Activated effector memory CD4-positive, alpha-beta T cell treated with anti-CD3 and anti-CD28 coated beads, Interleukin-2, amount 50 U/mL, for 16 hours (primary cell): ENCODE data around the gene ADAM23.

Source experiments
- DNase-seq: peaks from one replicate; pipeline ENCODE4 v3.0.0-alpha.2; 2020

ADAM23 gene

DNA sequence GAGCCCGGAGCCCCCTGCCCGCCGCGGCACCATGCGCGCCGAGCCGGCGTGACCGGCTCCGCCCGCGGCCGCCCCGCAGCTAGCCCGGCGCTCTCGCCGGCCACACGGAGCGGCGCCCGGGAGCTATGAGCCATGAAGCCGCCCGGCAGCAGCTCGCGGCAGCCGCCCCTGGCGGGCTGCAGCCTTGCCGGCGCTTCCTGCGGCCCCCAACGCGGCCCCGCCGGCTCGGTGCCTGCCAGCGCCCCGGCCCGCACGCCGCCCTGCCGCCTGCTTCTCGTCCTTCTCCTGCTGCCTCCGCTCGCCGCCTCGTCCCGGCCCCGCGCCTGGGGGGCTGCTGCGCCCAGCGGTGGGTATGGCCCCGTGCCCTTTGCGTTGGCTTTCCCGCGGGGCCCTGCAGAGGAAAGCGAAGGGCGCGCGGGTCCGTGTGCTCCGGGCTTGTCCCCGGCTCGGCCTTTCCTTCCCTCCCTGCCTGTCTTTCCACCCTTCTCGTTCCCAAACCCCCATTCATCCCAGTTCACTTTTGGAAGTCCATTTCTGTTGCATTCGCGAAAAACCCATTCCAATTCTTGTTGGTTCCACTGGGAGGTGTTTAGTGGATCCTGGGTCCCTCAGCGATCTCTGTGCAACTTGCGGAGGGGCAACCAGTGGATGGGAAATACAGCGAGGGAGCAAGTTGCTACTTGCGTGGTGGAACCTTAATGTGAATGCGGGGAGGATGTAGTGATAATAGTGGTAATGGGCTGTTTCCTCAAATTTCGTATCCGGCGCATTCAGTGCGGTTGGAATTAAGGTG is 599 bp downstream of the ADAM23 start:
- peak; percentile 63 for DNase-seq

DNA sequence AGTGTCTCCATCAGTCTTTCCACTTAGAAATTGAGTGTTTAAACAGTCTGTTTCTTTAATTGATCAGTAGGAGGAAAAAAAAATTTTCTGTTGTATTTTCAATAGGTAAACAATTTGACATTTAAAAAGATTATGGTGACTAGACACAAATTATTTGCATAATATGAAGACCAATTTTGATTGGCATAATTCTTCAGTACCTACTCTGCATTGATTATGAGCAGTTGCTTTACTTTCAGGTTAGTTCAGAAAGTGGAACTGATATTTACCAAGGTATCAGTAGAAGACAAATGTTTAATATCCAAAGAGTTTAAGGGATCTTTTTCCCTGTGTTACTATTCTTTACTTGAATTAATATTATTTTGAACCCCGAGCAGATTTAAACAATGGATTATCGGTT is 2.6 kb downstream of the ADAM23 start:
- no peak for DNase-seq

DNA sequence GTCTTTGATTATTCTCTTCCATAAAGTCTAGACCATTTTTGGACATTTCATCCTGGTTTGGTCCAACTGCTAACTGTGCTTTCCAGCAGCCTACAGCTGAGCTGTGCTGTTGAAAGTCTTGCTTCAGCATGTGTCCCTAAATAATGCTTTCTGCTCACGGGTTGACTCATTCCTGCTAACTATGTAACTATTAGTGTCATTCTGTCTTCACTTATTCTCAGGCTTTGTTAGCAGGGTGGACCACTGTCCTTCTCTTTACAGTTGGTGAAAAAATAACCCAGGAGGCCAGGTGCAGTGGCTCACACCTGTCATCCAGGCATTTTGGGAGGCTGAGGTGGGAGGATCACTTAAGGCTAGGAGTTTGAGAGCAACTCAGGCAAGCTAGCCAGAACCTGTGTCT is 8.9 kb downstream of the ADAM23 start:
- DNase-seq: no peak

DNA sequence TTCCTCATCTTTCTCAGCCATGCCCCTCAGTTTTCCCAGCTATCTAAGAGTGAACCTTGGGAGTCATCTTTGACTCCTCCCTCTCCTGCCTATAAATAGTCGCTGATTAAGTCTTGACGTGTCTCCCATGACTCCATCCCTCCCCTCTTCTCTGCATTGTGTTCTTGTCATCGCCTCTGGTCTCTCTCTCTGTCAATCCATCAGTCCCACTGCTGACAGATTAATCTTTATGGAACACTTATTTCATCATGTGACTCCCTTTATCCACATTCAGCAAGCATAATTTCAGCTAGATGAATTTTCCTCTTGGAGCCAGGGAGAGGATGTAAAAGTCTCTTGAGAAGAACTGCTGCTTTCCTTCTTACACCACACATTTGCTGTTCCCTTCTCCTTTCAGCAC is 9.4 kb downstream of the ADAM23 start:
- no peak for DNase-seq

DNA sequence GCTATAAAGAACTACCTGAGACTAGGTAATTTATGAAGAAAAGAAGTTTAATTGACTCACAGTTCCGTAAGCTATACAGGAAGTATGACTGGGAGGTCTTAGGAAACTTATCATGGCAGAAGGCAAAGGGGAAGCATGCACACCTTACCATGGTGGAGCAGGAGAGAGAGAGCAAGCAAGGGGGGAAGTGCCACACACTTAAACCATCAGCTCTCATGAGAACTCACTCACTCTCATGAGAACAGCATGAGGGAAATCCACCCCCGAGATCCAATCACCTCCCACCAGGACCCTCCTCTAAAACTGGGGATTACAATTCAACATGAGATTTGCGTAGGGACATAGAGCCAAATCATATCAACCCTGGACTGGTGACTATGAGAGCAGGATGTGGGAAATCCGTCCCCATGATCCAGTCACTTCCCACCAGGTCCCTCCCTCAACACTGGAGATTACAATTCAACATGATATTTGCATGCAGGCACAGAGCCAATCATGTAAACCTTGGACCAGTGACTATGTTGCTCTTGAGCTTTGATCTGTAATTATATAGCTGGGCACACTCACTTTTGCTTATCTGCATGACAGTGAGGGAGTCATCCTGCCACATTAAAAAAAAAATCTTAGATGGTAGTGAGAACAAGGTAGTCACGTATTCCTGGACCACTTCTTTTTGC is 12.9 kb downstream of the ADAM23 start:
- no peak for DNase-seq

DNA sequence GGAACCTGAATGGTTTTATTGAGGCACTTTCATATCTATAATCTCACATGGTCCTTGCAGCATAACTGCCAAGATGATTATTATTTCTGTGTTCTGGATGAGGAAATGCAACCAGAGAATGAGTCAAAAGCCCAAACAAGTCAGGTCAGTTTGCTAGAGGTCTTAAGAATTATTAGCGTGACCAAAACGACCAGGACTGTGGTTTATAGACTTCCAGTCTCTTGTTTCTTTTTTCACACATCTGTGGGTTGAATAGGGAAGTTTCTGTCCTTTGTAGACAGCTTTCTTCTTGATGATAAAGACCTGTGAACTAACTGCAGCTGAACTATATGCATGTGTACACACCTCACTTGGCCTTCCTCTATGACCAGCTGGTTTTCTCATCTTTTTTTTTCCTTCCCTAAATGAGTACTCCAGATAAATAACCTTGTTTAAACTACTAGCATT is 13.9 kb downstream of the ADAM23 start:
- no peak for DNase-seq

DNA sequence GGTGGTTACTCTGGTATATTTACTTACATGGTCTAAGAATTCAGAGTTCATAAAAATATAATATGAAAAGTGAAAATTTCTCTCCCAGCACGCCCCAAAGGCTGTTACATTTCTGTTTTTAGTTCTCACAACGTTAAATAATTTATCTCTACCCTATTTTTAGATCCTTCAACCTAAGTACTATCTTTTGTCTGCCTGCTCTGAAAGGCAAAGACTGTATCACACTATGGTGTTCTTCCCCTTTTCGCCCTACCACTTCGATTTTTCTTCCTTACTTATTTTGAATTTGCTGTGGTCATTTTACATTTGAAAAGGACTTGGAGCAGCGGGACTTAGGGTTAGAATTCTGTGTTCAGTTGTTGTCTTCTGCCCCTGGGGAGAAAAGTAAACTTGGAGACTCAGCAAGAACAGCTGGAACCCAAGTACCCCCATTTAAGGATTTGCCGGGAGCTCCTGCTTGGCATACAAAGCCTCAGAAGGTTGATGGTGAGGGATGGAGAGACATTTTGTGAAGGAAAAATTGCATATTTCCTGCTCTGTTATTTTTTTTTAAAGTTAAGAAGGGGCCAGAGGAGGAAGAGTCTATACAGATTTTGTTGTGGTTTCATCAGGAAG is 19.0 kb downstream of the ADAM23 start:
- DNase-seq: no peak

DNA sequence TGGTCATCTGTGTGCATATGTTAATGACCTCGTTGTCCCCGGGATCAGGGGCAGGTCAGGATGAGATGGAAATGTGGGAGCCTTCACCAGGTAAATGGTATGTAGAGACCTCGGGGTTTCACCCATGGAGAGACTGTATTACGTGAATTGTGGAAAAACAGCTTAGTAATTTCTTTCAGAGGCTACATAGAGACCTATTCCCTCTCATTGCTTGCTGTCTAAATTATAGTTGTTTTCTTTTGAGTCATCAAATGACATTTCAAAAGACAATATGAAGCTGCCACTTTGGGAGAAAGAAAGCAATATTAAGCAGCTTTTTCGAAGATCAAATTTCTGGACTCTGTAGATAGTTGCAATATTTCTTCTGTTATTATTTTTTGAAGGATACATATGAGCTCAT is 20.4 kb downstream of the ADAM23 start:
- DNase-seq: no peak

DNA sequence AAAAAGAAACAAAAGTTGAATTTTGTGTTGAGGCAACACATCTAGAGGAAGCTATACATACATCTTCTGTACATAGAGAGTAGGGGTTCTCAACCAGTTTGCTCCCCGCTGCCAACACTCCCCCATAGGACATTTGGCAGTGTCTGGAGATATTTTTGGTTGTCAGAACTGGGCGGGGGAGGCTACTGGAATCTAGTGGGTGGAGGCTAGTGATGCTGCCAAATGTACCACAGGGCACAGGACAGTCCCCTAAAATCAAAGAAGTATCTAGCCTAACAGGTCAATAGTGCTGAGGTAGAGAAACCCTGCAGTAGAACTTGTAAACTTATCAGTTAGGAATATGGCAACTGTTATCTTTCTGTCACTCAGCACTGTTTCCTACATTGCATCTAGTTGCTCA is 21.3 kb downstream of the ADAM23 start:
- no peak for DNase-seq

DNA sequence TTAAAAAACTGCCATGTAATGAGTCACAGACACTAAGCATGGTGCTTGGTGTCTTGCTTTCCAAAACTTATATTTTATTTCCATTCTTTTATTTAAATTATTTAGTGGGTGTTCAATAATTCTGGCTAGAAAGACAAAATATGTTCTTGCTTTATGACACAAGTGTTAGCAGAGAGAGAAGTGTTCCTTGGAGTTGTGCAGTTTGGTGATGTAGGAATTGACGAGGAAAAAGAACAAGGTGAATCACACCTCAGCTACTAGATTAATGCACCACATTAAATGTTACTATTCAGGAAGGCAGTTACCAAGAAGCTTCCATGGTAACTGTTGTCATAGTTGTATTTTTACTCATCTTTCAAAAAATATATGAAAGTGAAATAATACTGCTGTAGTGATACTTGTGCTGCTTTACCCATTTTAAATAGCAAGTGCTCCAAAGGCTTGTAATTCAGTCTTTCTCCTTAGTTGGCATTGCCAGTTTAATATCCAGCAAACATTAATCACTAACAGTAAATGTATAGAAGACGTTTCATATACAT is 28.3 kb downstream of the ADAM23 start:
- DNase-seq: no peak

DNA sequence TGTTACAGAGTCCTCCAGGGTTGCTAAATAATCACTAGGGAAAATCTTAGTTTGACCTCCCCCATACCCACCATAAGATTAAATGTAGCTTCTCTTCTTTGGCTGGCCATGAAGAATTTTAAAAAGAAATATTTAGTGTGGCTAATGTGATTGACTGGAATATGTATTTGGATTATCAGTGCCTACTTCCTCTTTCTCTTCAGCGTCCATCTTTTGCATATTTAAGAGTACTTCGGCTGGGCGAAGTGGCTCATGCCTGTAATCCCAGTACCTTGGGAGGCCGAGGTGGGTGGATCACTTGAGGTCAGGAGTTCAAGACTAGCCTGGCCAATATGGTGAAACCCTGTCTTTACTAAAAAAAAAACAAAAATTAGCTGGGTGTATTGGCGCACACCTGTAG is 28.8 kb downstream of the ADAM23 start:
- no peak for DNase-seq

DNA sequence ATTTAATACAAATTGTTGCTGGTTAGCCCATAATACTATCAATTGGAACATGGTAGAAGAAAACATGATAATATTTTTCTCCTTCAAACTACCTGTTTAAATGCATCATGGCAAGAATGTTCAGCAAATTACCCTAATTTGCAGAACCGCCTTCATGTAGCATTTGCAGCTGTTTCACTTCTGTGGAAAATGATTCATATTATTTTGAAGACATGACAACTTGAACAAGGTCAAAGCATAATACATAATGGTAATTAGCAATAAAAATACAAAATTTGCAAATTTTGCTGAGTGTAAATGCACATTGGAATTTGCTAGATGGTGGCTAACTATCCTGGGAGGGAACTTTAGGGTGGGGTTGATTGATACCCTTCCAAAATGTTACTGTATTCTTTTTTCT is 30.8 kb downstream of the ADAM23 start:
- no peak for DNase-seq

DNA sequence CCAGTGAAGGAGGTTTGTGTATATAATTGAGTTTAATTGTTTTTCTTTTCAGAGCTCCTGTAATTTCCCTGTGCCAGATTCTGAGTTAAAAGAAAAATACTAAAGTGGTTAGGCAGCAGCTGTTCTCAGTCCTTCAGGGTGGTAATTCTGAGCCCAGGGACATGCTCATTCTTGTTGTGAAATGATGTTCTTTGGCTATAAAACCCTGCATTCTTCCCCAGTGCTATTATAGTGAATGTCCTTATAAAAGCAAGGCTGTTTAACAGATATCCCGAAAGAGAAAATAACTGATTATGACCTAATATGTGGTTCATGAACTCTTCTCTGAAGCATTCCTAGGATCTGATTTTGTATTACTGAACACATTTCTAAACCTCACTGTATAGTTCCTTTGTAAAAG is 34.0 kb downstream of the ADAM23 start:
- no peak for DNase-seq

DNA sequence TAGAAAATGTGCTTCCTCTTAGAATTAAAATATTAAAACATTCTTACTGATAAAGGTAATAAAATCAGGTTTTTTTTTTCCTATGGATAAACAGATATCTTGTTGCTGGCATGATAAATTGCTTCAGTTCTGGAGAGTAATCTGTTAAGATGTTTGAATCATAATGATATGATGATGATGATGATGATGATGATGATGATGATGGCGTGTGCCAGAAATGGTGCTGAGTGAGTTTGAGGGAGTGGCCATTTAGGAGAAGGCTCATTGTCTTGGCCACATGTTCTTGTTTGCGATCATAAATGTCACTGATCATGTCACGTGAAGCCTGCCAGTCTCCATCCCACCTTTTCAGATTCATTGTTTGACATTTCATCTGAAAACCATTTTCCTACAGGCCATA is 35.0 kb downstream of the ADAM23 start:
- no peak for DNase-seq

DNA sequence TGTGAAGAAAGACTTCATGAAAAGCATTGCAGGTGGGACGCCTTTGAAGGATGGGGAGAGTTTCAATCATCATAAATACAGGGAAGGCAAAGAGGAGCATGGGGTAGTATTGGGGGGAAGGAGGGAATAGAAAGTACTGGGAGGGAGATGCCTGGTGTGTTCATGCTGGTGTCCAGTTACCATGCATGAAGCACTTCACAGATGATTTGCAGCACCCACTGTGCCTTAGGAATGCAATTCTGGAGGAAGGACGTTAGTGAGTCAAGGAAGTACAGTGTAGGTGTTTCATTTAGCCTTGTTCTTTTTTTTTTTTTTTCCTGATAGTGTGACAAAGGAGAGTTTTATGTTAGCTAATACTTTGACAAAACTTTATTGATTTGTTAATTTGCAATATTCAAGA is 36.8 kb downstream of the ADAM23 start:
- DNase-seq: no peak

DNA sequence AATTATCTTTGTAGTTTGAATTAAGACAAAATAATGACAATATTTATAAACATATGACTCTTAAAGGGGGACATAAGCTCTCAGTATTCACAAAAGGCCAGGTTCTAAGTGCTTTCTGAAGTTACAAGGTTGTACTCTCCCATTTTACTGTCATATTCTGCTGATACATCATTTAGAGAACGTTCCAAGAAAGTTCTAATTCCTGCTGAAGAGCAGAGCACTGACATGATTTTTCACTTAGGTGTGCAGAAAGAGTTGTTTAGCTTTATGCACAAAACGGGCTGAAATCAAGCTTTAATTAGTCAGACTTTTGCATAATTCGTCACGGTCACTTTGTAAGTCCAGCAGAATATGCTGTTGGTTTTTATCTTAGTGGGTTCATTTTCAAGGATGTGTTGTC is 37.3 kb downstream of the ADAM23 start:
- DNase-seq: no peak

DNA sequence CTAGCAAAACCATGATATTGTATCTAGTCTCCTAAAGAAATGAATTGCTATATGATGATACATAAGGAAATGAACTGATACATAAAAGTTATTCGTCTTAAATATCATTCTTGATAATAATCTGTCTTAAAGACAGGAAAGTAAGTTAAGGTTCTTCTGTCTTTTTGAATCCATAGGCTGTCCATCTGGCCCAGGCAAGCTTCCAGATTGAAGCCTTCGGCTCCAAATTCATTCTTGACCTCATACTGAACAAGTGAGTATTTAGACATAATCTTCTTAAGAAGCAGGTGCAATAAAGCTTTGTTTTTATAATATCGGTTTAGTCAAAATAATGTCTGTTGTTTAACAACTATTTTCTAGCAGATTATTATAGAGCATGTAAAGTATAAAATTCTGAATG is 37.7 kb downstream of the ADAM23 start:
- DNase-seq: no peak

DNA sequence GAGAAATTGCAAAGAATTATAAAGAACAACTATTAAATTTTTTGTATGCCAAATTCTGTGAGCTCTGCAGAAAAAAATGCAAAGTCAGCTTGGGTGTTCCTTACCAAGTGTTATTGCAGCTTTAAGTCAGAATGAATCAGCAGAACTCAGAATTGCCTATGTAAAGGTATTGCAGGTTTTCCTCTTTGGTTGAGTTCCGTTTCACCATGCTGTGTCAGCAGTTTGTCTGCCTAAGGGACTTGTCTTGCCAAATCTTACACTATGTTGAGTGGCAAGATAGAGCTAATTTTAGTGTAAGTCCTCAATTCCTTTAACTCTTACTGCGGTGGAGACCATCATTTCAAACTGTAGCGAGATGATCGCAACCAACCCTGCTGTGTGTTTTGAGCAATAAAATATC is 38.8 kb downstream of the ADAM23 start:
- DNase-seq: no peak

DNA sequence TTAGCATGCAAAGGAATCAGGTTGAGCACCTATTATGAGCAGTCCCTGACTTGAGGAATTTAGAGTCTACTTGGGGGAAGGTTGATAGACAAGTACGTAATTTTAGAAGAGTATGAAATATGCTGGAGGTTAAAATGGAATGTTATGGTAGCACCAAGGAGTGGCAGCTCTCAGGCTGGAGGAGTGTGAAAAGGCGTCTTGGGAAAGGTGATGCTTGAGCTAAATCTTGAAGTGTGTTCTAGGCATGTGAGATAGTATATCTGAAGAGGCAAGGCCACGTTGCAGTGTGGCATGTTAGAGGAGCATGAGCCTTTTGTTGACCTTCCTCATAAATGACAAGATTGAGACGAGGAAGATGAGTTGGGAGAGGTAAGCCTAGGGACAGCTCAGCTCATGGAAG is 39.3 kb downstream of the ADAM23 start:
- DNase-seq: no peak

DNA sequence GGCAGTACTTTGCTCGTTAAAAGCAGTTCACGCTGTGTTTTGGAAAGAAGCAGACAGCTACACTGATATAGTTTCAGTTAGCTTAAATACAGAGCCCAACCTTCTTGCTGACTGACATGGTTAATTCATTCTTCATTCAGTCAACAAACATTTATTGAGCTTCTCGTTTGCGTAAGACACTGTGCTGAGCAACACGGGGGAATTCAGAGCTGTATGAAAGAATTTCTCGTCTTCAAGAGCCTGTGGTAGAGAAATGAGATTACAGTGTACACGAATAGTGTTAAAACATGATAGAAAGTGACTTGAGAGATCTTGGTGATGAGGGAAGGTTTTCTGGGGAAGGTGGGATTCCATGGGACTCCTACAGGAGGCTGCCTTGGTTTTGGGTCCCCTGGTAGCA is 44.7 kb downstream of the ADAM23 start:
- DNase-seq: no peak

DNA sequence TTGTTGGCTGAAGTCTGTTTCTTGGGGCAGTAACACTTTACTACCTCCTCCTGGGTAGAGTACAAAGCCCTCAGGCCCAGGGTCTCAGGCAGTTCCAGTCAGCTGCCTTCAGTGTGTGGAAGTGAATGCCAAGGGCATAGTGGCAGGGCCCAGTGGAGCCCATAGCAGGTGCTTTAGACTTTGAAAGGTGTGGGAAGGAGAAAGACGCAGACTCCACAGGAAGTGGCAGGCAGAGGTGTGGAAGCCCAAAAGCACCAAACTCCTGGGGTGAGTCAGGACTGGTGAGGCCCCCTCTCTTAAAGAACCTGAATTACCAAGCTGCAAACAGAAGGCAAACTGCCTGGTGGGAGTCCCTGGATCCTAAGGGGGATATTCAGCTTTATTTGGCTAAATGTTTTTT is 45.3 kb downstream of the ADAM23 start:
- DNase-seq: no peak

DNA sequence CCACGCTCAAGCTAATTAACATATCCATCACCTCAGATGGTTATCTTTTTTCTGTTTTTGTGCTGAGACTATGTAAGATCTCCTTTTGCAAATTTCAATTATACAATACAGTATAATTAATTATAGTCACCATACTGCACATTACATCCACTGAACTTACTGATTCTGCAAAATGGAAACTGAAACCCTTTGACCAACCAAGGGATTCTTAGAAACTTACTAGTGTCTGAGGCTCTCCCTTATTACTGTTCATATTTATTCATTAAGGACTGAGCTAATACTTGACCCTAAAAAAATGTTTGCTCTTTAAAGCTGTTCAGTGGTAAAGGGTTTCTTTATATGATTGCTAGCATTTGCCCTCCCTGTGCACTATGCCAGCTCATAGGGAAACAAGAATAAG is 50.7 kb downstream of the ADAM23 start:
- DNase-seq: no peak

DNA sequence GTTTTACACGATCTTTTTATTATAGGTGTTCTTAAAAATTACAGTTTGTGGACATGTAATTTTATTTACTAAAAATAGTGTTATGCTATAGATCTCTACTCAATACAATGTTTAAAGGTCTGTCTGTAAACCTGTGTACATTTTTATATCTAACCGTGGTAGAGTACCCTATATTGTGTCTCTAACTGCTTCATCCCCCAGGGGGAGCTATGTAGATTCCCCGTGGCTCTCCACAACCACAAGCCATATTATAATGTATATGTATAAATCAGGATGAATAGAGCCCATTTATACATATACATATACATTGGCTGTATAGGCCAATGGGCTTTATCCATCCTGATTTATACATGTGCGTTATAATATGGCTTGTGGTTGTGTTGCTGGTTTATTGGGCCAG is 59.4 kb downstream of the ADAM23 start:
- no peak for DNase-seq

DNA sequence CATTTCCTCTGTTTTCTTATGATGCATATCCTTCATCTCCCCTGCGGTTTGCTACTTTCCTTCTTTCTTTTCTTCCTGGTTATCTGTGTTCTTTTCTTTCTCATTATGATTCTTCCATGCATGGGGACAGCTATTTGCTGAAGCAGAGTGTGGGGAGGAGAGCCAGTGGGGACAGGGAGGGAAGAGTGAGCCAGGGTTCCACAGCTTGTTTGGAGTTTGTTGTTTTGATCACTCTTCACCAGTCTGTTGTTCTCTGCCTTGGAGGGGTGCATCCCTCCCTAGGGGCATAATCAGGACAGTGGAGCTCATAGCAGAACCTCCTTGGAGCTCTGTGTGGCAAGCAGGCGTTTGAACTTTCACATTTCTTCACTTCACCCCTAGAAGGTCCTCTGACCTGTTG is 68.0 kb downstream of the ADAM23 start:
- DNase-seq: no peak
